ENCODE results near the gene RXYLT1.

The RXYLT1 gene

DNA sequence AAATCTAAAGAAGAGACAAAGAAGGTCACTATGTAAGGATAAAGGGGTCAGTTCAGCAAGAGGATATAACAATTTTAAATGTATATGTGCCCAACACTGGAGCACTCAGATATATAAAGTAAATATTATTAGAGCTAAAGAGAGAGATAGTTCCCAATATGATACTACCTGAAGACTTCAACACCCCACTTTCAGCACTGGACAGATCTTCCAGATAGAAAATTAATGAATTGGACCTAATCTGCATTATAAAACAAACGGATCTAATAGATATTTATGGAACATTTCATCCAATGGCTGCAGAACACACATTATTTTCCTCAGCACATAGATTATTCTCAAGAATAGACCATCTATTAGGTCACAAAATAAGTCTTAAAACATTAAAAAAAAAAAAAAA, 40.7 kb downstream of the RXYLT1 start:
- DNase-seq (ENCODE audit: extremely low read depth, insufficient read length): no peak
- Histone ChIP-seq H3K27me3 (replicated peaks; ENCODE audit: control insufficient read depth, insufficient read depth, low read length) (no peaks in the 10 kb centered on the region), H3K36me3 (ENCODE audit: control insufficient read depth, insufficient read depth, low read length) (no peaks in the 10 kb centered on the region), H3K4me3 (replicated peaks; ENCODE audit: low read depth, low read length) (no peak overlapping the region)
- TF ChIP-seq, protein P1, sequence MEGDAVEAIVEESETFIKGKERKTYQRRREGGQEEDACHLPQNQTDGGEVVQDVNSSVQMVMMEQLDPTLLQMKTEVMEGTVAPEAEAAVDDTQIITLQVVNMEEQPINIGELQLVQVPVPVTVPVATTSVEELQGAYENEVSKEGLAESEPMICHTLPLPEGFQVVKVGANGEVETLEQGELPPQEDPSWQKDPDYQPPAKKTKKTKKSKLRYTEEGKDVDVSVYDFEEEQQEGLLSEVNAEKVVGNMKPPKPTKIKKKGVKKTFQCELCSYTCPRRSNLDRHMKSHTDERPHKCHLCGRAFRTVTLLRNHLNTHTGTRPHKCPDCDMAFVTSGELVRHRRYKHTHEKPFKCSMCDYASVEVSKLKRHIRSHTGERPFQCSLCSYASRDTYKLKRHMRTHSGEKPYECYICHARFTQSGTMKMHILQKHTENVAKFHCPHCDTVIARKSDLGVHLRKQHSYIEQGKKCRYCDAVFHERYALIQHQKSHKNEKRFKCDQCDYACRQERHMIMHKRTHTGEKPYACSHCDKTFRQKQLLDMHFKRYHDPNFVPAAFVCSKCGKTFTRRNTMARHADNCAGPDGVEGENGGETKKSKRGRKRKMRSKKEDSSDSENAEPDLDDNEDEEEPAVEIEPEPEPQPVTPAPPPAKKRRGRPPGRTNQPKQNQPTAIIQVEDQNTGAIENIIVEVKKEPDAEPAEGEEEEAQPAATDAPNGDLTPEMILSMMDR (IDR thresholded peaks at IDR 0.05; ENCODE audit: insufficient read depth, low read length, poor library complexity, severe bottlenecking): no peak

DNA sequence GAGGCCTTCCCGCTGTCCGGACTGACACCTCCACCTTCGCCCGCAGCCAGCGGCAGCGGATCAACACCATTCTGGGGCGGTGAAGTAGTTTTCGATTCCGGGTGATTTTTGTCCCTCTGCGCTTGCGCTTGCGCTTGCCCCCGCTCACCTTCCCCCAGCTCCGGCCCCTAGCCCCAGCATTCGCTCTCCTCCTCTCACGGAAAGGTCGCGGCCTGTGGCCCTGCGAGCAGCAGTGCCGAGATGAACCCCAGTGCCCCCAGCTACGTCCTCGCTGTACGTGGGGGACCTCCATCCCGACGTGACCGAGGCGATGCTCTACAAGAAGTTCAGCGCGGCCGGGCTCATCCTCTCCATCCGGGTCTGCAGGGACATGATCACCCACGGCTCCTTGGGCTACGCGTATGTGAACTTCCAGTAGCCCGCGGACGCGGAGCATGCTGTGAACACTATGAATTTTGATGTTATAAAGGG, 42.1 kb downstream of the RXYLT1 start:
- no peaks in the 10 kb centered on the region for H3K36me3 ChIP-seq (ENCODE audit: control insufficient read depth, insufficient read depth, low read length)
- TF ChIP-seq, protein P1 (IDR thresholded peaks at IDR 0.05; ENCODE audit: insufficient read depth, low read length, poor library complexity, severe bottlenecking): no peak
- no peak for DNase-seq (ENCODE audit: extremely low read depth, insufficient read length)
- H3K27me3 ChIP-seq (replicated peaks; ENCODE audit: control insufficient read depth, insufficient read depth, low read length): no peaks in the 10 kb centered on the region
- H3K4me3 ChIP-seq (replicated peaks; ENCODE audit: low read depth, low read length): no peak overlapping the region

DNA sequence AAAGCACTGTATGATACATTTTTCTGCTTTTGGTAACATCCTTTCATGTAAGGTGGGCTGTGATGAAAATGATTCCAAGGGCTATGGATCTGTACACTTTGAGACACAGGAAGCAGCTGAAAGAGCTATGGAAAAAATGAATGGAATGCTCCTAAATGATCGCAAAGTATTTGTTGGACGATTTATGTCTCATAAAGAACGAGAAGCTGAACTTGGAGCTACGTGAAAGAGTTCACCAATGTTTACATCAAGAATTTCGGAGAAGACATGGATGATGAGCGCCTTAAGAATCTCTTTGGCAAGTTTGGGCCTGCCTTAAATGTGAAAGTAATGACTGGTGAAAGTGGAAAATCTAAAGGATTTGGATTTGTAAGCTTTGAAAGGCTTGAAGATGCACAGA, 42.6 kb downstream of the RXYLT1 start:
- TF ChIP-seq, protein P1 (IDR thresholded peaks at IDR 0.05; ENCODE audit: insufficient read depth, low read length, poor library complexity, severe bottlenecking): no peak
- H3K36me3 ChIP-seq (ENCODE audit: control insufficient read depth, insufficient read depth, low read length): no peaks in the 10 kb centered on the region
- DNase-seq (ENCODE audit: extremely low read depth, insufficient read length): no peak
- H3K27me3 ChIP-seq (replicated peaks; ENCODE audit: control insufficient read depth, insufficient read depth, low read length): no peaks in the 10 kb centered on the region
- H3K4me3 ChIP-seq (replicated peaks; ENCODE audit: low read depth, low read length): no peak overlapping the region

DNA sequence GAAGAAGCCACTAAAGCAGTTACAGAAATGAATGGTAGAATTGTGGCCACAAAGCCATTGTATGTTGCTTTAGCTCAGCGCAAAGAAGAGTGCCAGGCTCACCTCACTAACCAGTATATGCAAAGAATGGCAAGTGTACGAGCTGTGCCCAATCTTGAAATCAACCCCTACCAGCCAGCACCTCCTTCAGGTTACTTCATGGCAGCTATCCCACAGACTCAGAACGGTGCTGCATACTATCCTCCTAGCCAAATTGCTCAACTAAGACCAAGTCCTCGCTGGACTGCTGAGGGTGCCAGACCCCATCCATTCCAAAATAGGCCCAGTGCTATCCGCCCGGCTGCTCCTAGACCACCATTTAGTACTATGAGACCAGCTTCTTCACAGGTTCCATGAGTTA, 43.3 kb downstream of the RXYLT1 start:
- no peaks in the 10 kb centered on the region for H3K36me3 ChIP-seq (ENCODE audit: control insufficient read depth, insufficient read depth, low read length)
- DNase-seq (ENCODE audit: extremely low read depth, insufficient read length): no peak
- no peaks in the 10 kb centered on the region for H3K27me3 ChIP-seq (replicated peaks; ENCODE audit: control insufficient read depth, insufficient read depth, low read length)
- no peak overlapping the region for H3K4me3 ChIP-seq (replicated peaks; ENCODE audit: low read depth, low read length)
- TF ChIP-seq, protein P1 (IDR thresholded peaks at IDR 0.05; ENCODE audit: insufficient read depth, low read length, poor library complexity, severe bottlenecking): no peak

DNA sequence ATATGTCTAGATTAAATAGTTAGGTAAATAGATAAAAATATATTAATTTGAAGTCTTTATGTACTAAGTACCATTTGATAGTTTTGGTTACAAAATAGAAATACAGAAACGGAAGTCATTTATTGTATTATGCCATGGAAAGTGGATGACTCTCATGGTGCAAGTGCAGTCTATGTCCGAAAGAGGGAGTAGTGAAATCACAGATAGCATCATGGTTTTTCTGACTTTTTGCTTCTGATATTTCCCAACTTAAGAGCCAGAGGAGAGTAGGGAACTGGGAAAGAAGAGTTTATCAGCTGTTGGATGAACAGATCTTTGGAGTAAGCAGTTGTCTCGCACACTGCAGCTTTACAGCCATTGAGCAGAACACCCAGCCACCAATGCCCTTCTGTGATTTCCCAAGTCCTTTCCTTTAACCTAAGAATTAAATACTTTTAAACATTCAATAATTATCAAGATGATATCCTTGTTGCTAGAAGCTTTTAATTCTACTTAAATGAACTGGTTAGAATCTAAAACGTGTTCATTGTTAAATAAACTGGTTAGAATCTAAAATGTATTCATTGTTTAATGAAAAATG, 46.4 kb downstream of the RXYLT1 start:
- no peak for DNase-seq (ENCODE audit: extremely low read depth, insufficient read length)
- TF ChIP-seq, protein P1 (IDR thresholded peaks at IDR 0.05; ENCODE audit: insufficient read depth, low read length, poor library complexity, severe bottlenecking): peak; percentile 77
- Histone ChIP-seq H3K27me3 (replicated peaks; ENCODE audit: control insufficient read depth, insufficient read depth, low read length) (no peaks in the 10 kb centered on the region), H3K4me3 (replicated peaks; ENCODE audit: low read depth, low read length) (no peak overlapping the region), H3K36me3 (ENCODE audit: control insufficient read depth, insufficient read depth, low read length) (no peaks in the 10 kb centered on the region)

DNA sequence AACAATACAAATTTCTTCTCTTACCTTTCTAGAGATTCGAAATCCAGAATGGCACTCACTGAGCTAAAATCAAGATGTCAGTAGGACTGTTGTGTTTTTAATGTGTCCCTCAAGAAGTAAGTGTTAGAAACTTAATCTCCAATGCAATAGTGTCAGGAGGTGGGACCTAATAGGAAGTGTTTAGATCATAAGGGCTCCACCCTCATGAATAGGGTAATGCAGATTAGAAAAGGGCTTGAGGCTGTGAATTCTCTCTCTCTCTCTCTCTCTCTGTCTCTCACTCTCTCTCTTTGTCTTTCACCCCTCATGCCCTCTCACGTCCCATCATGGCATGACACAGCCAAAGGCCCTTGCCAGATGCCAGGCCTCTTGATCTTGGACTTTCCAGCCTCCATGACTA, 49.2 kb downstream of the RXYLT1 start:
- TF ChIP-seq, protein P1 (IDR thresholded peaks at IDR 0.05; ENCODE audit: insufficient read depth, low read length, poor library complexity, severe bottlenecking): no peak
- H3K36me3 ChIP-seq (ENCODE audit: control insufficient read depth, insufficient read depth, low read length): no peaks in the 10 kb centered on the region
- no peak for DNase-seq (ENCODE audit: extremely low read depth, insufficient read length)

More for the DNA sequence above, 49.2 kb downstream of the RXYLT1 start:
- Histone ChIP-seq H3K4me3 (replicated peaks; ENCODE audit: low read depth, low read length) (no peak overlapping the region), H3K27me3 (replicated peaks; ENCODE audit: control insufficient read depth, insufficient read depth, low read length) (no peaks in the 10 kb centered on the region)

All from GM06990 (cell line).